CD1c-positive myeloid dendritic cell (primary cell): Measurements from ENCODE around the gene PAX7.
"Not testable (repeated sequence)": the region's sequence is repeated elsewhere in the genome, so short reads cannot be mapped to it uniquely, and the experiment has no call there.

Experiments
- DNase-seq: peaks from one replicate; pipeline ENCODE4 v3.0.0-alpha.2; 2016; ENCODE audit errors: extremely low spot score

PAX7 gene

GRCh38 chr1:18727956-18728355 lies 97.3 kb downstream of the PAX7 start:
- no peak for DNase-seq

- no peak for DNase-seq
These were observed 99.7 kb downstream of the PAX7 start for GRCh38 chr1:18730321-18730720.

GRCh38 chr1:18731148-18731547 lies 100.5 kb downstream of the PAX7 start:
- no peak for DNase-seq

- no peak for DNase-seq
These were observed 101.1 kb downstream of the PAX7 start for GRCh38 chr1:18731591-18732235.

- DNase-seq: no peak
These were observed 102.0 kb downstream of the PAX7 start for GRCh38 chr1:18732686-18733085.

- DNase-seq: no peak
These were observed 103.4 kb downstream of the PAX7 start for GRCh38 chr1:18734001-18734400.

GRCh38 chr1:18734461-18735223 lies 104.0 kb downstream of the PAX7 start:
- DNase-seq: no peak

- DNase-seq: no peak
These were observed 104.8 kb downstream of the PAX7 start for GRCh38 chr1:18735224-18735997.

- DNase-seq: no peak
These were observed 106.3 kb downstream of the PAX7 start for GRCh38 chr1:18736958-18737357.

GRCh38 chr1:18738126-18738525 lies 107.5 kb downstream of the PAX7 start:
- no peak for DNase-seq

GRCh38 chr1:18738617-18739016 lies 108.0 kb downstream of the PAX7 start:
- no peak for DNase-seq

- DNase-seq: no peak
These were observed 108.8 kb downstream of the PAX7 start for GRCh38 chr1:18739408-18739807.

- no peak for DNase-seq
These were observed 109.3 kb downstream of the PAX7 start for GRCh38 chr1:18739897-18740296.

- DNase-seq: no peak
These were observed 110.0 kb downstream of the PAX7 start for GRCh38 chr1:18740617-18741016.

GRCh38 chr1:18743233-18743632 lies 112.6 kb downstream of the PAX7 start:
- DNase-seq: no peak

GRCh38 chr1:18744381-18744780 lies 113.7 kb downstream of the PAX7 start:
- not testable (repeated sequence) for DNase-seq

GRCh38 chr1:18746981-18747380 lies 116.3 kb downstream of the PAX7 start:
- DNase-seq: no peak

GRCh38 chr1:18747671-18748070 lies 117.0 kb downstream of the PAX7 start:
- no peak for DNase-seq

GRCh38 chr1:18748435-18748834 lies 117.8 kb downstream of the PAX7 start:
- DNase-seq: no peak

GRCh38 chr1:18749569-18749968 lies 118.9 kb downstream of the PAX7 start:
- no peak for DNase-seq

- no peak for DNase-seq
These were observed 120.0 kb downstream of the PAX7 start for GRCh38 chr1:18750600-18750999.

GRCh38 chr1:18751425-18751824 lies 120.8 kb downstream of the PAX7 start:
- DNase-seq: no peak

- DNase-seq: no peak
These were observed 121.8 kb downstream of the PAX7 start for GRCh38 chr1:18752409-18752808.
